ENCODE data around the gene SHROOM3. TPM values are rescaled to one million over a fixed set of nuclear protein-coding genes. Genes with fewer than 3 reads are reported as not detected.

The SHROOM3 gene
- total RNA-seq, 2 donors from 2014 or later = 139 to 171 TPM

DNA sequence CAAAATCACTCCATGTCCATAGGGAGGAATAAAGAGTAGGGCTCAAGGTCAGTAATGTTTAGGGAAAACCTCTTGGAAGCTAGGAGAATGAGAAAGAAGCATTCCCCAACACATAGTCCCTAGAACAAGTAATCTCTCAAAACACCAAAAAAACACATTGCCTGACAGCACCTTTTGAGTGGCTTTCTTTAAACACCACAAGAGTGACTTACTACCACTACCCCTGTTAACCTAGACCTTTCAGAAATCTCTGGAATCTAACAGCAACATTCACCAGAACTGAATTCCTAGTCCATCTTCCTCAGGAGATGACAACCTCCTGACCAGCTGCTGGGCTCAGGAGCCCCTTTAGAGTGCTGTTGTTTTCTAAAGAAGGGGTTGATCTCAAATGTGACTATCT lies 320.7 kb downstream of the SHROOM3 start:
- Histone ChIP-seq H3K4me1 (ENCODE audit: control insufficient read depth in 1 of 2, low read depth in 2 of 2) (peaks cover 29 to 74% of the 10 kb centered on the region in 2 donors), H3K4me3 (no peak overlapping the region), H3K36me3 (peaks cover 34% of the 10 kb centered on the region), H3K27me3 (replicated peaks; ENCODE audit: insufficient read depth) (no peaks in the 10 kb centered on the region), H3K9me3 (no peaks in the 10 kb centered on the region), H3K27ac (peak overlapping the region; percentile 83 to 86)
- no peak for DNase-seq (ENCODE audit: low spot score)
- TF ChIP-seq CTCF (IDR thresholded peaks at IDR 0.05) = no peak
- ATAC-seq (ENCODE audit: insufficient number of reproducible peaks, low FRiP score, low read depth) = no peak

- no peak for TF ChIP-seq CTCF (IDR thresholded peaks at IDR 0.05)
- ATAC-seq (ENCODE audit: insufficient number of reproducible peaks, low FRiP score, low read depth) (no peak), DNase-seq (ENCODE audit: low spot score) (no peak)
- Histone ChIP-seq H3K27me3 (replicated peaks; ENCODE audit: insufficient read depth) (no peaks in the 10 kb centered on the region), H3K36me3 (peaks cover 38% of the 10 kb centered on the region), H3K27ac (peak overlapping the region; percentile 83 to 86), H3K9me3 (no peaks in the 10 kb centered on the region), H3K4me1 (ENCODE audit: control insufficient read depth in 1 of 2, low read depth in 2 of 2) (peaks cover 29 to 74% of the 10 kb centered on the region in 2 donors), H3K4me3 (no peak overlapping the region)
Measured at GRCh38 chr4:76756416-76756815, 321.4 kb downstream of the SHROOM3 start.

GRCh38 chr4:76757418-76757939 lies 322.4 kb downstream of the SHROOM3 start:
- H3K4me1 ChIP-seq (ENCODE audit: control insufficient read depth in 1 of 2, low read depth in 2 of 2) = peaks cover 29 to 69% of the 10 kb centered on the region in 2 donors
- no peaks in the 10 kb centered on the region for H3K27me3 ChIP-seq (replicated peaks; ENCODE audit: insufficient read depth)
- peak overlapping the region; percentile 6 for H3K4me3 ChIP-seq
- DNase-seq (ENCODE audit: low spot score) = no peak
- ATAC-seq (ENCODE audit: insufficient number of reproducible peaks, low FRiP score, low read depth) = peak; percentile 6
- peaks cover 43% of the 10 kb centered on the region for H3K36me3 ChIP-seq
- TF ChIP-seq CTCF (IDR thresholded peaks at IDR 0.05) = no peak
- peak overlapping the region; percentile 73 to 86 for H3K27ac ChIP-seq
- H3K9me3 ChIP-seq = no peaks in the 10 kb centered on the region

DNA sequence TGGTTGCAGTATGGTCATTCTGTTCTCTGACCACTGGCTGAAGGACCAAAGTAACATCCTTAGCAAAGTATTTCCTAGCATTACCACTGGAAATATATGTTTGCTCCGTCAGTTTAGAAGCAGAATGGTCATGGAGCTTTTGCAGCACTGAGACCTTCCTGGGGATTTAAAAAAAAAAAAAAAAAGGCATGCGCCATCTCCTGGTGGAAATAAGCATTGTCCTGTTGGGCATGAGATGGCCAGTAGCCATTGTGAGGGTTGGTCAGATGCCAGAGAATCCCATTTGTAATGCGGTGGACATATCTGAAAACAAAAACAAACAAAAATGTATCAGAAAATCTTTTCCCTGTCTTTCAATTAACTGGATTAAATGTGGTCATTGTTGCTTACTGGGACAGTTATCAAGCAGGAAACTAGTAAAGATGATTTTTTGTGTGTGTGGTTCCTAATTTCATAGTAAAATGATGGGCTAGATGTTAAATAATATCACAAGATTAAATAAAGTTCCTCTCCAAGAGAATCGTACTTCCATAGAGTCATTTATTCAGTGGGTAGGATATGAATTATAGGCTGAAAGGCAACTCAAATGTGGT lies 323.4 kb downstream of the SHROOM3 start:
- no peak overlapping the region for H3K4me3 ChIP-seq
- H3K4me1 ChIP-seq (ENCODE audit: control insufficient read depth in 1 of 2, low read depth in 2 of 2) = peaks cover 22 to 60% of the 10 kb centered on the region in 2 donors
- peaks cover 47% of the 10 kb centered on the region for H3K36me3 ChIP-seq
- TF ChIP-seq CTCF (IDR thresholded peaks at IDR 0.05) = peak; percentile 73
- no peak for DNase-seq (ENCODE audit: low spot score)
- H3K27me3 ChIP-seq (replicated peaks; ENCODE audit: insufficient read depth) = no peaks in the 10 kb centered on the region
- peak; percentile 69 for ATAC-seq (ENCODE audit: insufficient number of reproducible peaks, low FRiP score, low read depth)
- no peaks in the 10 kb centered on the region for H3K9me3 ChIP-seq
- H3K27ac ChIP-seq = peak overlapping the region; percentile 73 to 86

DNA sequence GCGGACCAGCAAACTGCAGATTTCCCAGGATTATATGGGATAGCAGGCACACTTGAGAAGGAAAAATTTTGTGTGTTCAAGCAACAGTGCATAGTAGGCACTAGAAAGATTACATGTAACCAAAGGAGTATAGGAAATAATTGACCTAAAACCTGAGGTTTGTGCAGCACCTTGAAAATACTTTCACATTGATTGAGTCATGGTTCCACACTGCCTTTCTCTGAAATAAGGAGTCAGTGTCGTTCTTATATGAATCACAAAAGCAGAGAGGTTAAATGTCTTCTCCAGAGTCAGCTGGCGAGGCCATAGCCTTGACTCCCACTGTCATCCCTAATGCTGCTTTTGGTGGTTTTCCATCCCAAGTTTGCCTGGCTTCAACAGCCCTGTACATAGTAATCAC lies 324.0 kb downstream of the SHROOM3 start:
- Histone ChIP-seq H3K4me1 (ENCODE audit: control insufficient read depth in 1 of 2, low read depth in 2 of 2) (peaks cover 18 to 53% of the 10 kb centered on the region in 2 donors), H3K27ac (no peak overlapping the region), H3K9me3 (no peaks in the 10 kb centered on the region), H3K27me3 (replicated peaks; ENCODE audit: insufficient read depth) (no peaks in the 10 kb centered on the region), H3K36me3 (peaks cover 47% of the 10 kb centered on the region), H3K4me3 (no peak overlapping the region)
- no peak for DNase-seq (ENCODE audit: low spot score)
- no peak for TF ChIP-seq CTCF (IDR thresholded peaks at IDR 0.05)
- no peak for ATAC-seq (ENCODE audit: insufficient number of reproducible peaks, low FRiP score, low read depth)
